Erythroblast (primary cell): ENCODE data around the gene ETDA.
"Not testable (repeated sequence)": the region's sequence is repeated elsewhere in the genome, so short reads cannot be mapped to it uniquely, and the experiment has no call there.

ENCODE experiments used
- DNase-seq, 2 experiments: peaks; one replicate each; lab custom pipeline; 2025; lab: John Stamatoyannopoulos, UW
- GATA1 ChIP-seq: IDR thresholded peaks from 2 replicates; pipeline ENCODE4 v1.6.1; 2011; ENCODE audit warnings: low read depth, mild to moderate bottlenecking, control low read depth, low read length, moderate library complexity
- POLR2A ChIP-seq: IDR thresholded peaks from 2 replicates; pipeline ENCODE4 v1.6.1; 2011; ENCODE audit warnings: mild to moderate bottlenecking, low read length

Gene ETDA

DNA sequence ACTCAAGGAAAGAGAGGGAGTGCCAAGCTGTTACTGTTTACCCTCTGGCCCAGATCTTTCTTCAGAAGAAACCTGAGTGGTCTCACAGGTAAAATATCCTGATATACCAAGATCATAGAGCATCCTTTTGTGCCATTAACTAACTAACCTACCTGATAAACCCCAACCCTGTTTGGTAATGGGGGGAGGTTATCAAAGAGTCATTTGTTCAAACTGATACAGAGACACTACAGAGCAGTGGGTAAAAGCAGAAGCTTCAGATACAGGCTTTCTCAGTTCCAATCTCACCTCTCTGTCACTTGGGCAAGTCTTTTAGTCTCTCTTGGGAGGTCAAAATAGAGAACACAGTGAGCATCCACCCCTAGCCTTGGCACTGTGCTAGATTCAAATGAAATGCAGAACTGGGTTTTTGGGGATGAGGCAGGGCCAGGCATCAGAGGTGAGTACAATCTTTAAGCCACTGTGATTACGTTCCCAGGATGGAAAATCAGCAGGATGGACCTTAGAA lies at the start of gene ETDA:
Gene ETDA (plus strand): TSS at position 51 of the 508 bp plus-strand sequence. CDS start 1,216 bp downstream, outside the sequence.
- DNase-seq = not testable (repeated sequence)

DNA sequence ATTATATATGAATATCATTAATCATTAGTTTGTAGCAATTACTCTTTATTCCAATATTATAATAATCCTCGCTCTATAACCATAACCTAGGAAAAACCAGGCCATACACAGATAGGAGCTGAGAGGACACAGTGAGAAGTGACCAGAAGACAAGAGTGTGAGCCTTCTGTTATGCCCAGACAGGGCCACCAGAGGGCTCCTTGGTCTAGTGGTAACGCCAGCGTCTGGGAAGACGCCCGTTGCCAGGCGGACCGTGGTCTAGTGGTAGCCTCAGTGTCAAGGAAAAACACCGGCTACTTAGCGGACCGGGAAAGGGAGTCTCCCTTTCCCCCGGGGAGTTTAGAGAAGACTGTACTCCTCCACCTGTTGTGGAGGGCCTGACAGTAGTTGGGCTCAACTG lies 45.4 kb upstream of the ETDA start:
- peak in 1 of 2 experiments; percentile 0 for DNase-seq

DNA sequence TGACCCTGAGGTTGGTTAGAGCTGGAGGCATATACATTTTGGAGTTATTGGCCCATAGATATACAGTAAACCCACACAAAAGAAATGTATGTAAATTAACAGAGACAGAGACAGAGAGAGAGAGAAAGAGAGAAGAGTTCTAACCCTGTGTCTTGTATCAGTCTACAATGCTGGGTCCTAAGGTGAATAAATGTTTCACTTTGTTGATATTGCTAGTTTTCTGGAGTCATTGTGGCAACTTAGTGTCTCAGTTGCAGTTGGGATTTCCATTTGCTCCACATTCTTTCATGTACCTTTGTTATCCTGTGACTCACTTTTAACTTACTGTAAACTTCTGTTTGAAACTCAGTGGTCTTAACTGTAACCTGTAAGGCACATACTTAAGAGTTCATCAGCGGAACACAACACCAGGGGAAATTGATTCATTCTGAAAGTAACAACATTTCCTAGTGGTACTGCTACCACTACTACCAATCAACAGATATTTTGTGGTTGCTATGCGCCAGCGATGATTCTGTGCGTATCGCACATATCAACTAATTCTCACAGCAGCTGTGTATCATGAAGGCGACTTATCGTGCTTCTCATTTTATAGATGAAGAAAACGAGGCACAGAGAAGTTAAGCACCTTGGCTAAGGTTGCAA lies 38.5 kb upstream of the ETDA start:
- no peak for DNase-seq
- TF ChIP-seq GATA1 (no peak), POLR2A (no peak)

DNA sequence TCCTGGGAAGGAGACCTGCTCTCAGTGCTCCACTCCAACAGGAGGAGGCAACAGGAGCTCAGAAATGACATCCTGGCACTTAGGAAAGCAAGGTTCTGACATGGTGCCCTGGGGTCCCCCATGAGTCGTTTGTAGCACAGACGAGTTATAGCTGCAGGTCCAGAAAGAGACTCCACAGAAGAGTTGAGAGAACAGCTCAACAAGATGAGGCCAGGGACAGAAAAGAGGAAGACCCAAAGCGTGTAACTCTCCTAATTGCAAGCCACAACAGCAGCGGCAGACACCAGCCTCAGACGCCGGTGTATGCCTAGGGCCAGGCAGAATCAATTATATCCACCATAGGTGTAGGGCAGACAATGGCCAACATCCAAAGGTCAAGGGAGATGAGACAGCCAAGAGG lies 5.9 kb upstream of the ETDA start:
- DNase-seq = not testable (repeated sequence)

DNA sequence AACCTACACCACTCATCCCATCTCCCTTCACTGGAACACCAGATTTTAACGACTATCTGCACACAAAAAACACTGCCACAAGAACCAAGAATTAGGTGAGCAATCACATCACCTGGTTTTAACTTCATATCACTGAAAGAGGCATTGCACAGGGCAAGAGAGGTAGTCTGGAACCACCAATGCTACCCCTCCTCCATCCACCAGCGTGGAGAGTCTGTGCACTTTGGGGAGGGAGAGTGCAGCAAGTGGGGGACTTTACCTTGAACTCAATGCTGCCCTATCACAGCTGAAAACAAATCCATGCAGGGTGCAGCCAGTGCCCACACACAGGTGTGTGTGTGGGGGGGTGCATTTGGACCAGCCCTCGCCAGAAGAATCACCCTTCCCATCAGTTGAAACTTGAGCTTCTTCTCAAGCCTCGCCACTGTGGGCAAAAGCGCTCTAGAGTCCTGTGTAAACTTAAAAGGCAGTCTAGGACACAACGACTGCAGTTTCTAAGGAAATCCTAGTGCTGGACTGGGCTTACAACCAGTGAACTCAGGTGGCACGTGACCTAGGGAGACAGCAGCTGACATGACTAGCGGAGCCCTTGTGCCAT lies 4.3 kb downstream of the ETDA start:
- not testable (repeated sequence) for DNase-seq

DNA sequence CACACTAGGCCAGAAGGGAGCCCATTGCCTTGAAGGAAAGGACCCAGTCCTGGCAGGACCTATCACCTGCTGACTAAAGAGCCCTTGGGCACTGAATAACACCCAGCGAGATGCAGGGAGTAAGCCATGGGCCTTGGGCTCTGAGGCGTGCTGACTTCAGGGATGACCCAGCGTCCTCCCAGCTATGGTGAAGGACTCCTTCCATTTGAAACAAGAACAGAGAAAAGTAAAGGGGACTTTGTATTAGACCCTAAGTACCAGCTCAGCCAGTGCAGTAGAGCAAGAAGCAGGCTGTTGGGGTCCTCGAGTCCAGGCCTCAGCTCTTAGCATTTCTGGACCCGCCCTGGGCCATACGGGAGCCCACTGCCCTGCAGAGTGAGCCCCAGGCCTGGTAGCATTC lies 5.1 kb downstream of the ETDA start:
- DNase-seq = no peak
- TF ChIP-seq POLR2A = no peak
- TF ChIP-seq GATA1 = no peak

DNA sequence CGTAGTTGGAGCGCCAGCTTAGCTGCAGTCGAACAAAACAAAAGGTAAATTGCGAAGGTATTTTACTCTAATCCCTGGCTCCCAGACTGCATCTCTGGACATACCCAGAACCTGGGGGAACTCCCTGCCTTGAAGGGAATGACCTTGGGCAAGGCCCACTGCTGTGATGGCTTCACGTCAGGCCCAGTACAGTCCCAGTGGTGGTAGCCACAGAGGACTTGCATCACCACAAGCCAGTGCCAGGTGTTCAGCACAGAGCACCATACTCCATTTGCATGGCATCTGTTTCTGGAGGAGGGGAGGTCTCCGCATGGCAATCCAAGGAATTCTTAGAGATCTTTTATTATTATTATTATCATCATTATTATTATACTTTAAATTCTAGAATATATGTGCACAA lies 5.6 kb downstream of the ETDA start:
- TF ChIP-seq POLR2A (no peak), GATA1 (no peak)
- DNase-seq = no peak

DNA sequence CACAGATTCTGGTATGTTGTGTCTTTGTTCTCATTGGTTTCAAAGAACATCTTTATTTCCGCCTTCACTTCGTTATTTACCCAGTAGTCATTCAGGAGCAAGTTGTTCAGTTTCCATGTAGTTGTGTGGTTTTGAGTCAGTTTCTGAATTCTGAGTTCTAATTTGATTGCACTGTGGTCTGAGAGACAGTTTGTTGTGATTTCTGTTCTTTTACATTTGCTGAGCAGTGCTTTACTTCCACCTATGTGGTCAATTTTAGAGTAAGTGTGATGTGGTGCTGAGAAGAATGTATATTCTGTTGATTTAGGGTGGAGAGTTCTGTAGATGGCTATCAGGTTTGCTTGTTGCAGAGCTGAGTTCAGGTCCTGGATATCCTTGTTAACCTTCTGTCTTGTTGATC lies 9.1 kb downstream of the ETDA start:
- not testable (repeated sequence) for DNase-seq

DNA sequence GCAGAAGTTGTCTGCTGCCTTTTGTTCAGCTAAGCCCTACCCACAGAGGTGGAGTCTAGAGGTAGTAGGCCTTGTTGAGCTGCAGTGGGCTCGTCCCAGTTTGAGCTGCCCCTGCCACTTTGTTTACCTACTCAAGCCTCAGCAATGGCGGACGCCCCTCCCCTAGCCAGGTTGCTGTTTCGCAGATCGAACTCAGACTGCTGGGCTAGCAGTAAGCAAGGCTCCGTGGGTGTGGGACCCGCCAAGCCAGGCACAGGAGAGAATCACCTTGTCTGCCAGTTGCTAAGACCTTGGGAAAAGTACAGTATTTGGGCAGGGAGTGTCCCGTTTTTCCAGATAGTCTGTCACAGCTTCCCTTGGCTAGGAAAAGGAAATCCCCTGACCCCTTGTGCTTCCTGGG lies 11.5 kb downstream of the ETDA start:
- DNase-seq = not testable (repeated sequence)

DNA sequence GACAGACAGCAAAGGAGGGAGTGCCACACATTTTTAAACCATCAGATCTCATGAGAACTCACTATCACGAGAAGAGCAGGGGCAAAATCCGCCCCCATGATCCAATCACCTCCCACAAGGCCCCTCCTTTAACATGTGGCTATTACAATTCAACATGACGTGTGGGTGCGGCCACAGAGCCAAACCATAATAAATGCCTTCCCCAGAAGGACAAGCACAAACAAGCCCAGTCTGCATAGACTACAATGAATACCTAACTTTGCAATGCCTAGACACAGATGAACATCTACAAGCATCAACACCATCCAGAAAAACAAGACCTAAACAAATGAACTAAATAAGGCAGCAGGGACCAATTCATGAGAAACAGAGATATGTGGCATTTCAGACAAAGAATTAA lies 12.3 kb downstream of the ETDA start:
- no peak for DNase-seq
- TF ChIP-seq GATA1 = no peak
- no peak for TF ChIP-seq POLR2A

DNA sequence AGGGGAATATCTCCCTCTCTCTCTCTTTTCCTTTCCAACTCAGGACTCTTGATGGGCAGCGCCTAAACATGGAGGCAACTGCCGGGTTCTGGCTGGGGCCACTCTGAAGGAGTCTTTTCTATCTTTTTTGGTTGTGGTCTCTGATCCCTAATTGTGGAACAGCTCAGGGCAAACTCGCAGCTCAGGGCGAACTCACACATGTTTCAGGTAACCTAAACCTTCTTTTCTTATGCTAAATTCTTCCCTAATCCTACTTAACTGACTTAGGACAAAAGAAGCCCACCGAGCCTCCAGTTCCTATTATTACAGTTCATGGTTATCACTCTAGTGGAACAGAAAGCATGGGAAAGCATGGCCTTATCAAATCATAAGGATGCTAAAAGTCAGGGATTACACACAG lies 21.3 kb downstream of the ETDA start:
- TF ChIP-seq POLR2A (no peak), GATA1 (no peak)
- DNase-seq = no peak

DNA sequence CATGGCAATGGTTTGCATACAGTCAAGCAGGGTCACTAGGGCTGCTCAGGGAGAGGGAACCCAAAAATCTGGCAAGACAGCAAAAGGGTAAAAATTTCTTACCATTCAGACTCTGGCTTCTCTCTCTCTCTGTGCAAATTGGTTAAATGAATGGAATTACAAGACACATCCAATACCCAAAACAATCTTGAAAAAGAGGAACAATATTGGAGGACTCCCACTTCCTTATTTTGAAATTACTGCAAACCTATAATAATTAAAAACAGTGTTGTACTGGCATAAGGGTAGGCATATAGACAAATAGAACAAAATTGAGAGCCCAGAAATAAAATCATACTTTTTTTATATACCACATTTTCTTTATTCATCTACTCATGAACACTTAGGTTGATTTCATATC lies 24.1 kb downstream of the ETDA start:
- no peak for DNase-seq
- no peak for TF ChIP-seq GATA1
- TF ChIP-seq POLR2A = no peak

DNA sequence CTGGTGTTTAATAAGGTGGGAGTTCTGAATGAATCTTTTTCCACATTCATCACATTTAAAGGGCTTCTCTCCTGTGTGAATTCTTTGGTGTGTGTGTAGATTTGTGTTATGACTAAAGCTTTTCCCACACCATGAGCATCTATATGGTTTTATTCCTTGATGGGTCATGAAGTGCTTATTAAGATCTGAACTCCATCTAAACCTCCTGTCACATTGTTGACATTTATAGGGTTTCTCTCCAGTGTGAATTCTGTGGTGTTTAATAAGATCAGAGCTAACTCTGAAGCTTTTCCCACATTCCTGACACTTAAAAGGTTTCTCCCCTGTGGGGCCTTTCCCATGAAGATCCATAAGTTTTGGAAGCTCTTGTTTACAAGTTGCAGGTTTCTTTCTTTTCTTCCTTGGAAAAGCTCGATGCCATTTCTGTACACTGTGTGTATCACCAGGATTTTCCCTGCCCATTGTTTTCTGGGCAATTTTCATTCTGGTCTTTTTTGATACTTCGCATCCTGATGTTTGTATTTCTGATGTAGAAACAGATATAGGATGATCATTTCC lies 35.5 kb downstream of the ETDA start:
- TF ChIP-seq GATA1 = no peak
- TF ChIP-seq POLR2A = no peak
- DNase-seq = peak in 1 of 2 experiments; percentile 0

DNA sequence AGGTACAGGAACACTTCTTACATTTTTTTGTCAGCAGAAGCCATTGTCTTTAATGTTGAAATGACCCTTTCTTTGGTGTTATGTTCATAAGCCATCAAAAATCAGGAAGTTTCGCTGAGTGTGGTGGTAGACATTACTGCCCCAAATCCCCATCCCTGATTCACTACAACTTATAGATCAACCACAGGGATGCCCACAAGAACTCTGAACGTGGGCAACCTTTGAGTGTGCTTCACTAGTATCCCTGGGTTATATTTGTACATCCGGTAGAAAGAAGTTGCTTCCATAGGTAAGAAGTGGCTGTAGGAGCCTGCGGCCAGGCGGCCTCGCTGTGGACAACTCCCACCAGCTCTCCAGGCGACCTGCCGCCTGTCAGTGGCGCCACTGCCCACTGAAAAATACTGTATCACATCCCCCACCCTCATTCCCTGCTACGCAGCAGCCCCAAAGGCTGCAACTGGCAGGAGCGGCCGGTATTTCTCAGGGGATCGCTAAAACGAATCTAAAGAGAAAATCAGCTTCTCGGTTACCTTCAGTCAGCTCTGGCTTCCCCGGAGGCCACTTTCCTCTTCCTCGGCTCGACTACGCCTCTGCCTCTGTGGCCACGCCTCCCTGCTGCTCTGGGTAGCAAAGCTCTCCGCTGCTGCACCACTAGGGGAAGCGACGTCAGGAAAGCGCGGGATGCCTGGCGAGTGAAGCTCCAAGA lies 43.5 kb downstream of the ETDA start:
- no peak for TF ChIP-seq GATA1
- no peak for TF ChIP-seq POLR2A

DNA sequence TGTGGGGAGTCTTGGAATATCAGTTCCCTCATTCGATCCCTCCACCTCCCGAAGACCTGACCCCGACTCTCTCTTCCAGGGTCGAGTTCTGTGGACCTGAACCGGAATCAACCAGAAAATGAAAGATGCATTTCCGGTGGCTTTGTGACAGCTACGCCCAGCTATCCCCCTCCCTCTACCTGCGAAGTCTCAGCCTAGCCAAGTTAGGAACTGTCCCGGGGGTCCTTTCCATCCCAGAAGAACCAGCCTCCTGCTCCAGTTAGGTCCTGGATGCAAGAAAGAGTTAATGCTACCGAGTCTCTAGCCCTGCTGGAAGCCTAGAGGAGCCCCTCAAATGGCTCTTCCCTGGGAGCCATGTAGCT lies 44.1 kb downstream of the ETDA start:
- DNase-seq = no peak
- TF ChIP-seq GATA1 (no peak), POLR2A (no peak)

More for the DNA sequence above, 43.5 kb downstream of the ETDA start:
- peak; percentile 14 to 34 for DNase-seq
